ENCODE data around the gene GFM1.

GFM1 gene

GRCh38 chr3:158728851-158729250 is 84.5 kb downstream of the GFM1 start:
- no peak for DNase-seq

- no peak for DNase-seq
Observed at GRCh38 chr3:158731486-158731885, 87.2 kb downstream of the GFM1 start.

DNA sequence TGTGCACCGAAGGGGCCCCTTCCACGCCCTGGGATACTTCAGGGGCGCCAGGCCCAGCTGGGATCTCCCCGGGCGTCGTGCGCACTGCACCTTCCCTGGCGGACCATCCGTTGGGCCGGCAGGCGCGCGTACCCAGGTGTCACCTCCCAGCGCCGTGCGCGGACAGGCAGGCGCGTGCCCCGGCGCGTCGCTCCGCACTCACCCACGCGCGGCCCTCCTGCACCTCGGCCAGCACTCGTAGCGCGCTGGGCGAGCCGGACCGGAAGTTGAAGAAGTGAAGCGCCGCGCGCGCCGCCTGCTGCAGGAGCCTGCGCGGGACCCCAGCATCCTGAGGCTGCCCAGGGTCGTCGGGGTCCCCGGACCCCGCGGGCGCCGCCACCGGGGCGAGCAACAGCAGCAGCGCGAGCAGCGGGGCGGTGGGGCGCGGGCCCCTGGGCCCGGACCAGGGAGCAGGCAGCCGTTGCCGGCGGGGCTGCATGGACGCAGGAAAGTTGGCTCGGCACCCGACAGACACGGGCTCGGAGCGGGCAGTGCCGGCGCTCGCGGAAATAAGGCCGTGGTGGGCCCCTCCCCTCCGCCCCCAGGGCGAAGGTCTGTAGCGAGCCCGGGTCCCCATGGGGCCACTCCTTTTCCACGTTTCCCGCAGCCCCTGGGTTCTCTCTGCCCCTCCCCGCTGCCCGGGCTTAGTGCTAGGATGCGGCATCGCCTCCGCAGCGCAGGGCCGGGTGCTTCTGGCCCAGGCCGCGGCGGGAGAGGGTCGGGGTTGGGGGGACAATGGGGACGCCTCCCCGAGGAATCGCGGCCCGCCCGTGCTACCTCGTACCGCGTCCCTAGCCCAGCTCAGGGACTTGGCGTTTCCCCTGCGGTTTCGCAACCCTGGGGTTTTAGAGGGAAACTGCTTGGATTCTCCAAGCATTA is 87.9 kb downstream of the GFM1 start, which contains the start of gene RARRES1:
Gene RARRES1 (minus strand): TSS at position 520 of the 918 bp plus-strand sequence. CDS start 42 bp downstream, at position 478.
- DNase-seq = no peak

DNA sequence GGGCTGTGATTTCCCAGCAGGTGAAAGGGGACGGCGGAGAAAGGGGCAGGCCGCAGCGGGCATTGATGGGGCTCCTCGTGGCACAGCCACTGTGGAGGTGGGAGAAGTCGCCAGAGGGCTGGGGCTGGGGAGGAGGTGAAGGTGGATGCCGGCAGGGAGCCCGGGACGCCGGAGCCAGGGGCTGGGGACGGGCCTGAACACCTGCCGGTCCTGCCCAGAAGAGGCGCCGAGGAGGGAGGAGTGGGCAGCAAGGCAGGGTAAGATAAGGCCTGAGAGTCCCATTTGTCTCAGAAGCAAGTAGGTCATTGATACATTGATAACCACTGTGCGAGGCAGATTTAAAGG is 88.5 kb downstream of the GFM1 start:
- DNase-seq = no peak

DNA sequence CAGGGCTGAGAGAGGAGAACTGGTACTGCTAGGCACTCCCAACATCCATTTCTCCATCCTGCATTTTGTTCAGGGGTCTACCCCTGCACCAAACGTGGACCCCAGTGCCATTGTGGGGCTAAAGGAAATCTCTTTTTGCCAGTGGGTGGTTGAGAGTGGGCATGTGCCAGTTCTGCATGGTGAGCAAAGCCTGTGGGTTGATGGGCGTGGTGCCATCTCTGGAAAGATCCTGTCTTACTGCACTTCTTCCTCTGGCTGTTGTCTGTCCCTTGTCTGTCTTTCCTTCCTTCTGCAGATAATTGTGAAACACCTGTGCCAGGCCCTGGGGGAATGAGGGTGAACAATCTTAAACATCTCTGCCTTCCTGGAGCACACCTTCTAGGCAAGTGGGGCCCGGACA is 89.3 kb downstream of the GFM1 start:
- no peak for DNase-seq

DNA sequence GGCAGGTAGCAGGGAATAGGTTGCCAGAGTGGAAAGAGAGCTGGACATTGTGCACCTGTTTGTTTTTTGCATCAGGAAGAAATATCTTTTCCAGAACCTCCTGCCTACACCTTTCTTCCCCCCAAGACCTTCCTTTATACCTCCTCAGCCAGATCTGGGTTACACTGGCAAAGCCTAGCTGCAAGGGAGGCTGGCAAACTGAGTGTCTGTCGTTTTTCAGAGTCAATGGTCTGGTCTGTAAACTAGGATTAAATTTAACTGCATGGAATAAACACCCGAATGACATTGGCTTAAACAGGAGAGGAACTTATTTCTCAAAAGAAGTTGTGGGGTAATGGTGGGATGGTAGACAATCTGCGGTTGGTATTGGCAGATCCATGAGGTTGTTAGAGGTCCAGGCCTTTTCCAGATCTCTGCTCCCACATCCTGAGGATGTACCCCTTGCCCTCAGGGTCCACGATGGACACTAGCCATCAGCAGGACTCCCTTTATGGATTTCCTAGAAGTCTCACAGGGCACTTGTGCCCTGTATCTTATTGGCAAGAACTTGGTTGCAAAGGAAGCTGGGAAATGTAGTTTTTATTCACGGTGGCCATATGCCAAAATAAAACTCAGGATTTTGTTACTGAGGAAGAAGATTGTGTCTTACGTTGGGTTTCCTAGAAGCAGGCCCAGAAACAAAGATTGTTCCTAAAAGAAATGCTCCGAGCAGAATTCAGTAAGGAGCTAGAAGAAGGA is 91.1 kb downstream of the GFM1 start:
- DNase-seq = no peak

DNA sequence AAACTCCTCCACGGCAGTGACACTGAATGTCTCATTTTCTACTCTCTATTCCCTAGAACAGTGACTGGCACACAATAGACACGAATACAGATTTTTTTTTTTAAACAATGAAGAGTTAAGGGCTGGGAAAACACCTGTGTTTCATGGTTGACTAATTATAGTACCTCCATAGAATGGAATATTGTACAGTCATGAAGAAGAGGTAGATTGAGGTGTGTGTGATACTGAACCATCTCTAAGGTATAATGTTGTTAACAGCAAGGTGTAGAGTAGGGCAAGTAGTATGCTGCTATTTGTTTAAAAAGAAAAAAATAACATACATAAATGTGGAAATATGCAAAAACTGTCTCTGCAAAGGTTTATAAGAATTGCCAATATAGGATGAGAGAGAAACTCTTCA is 93.1 kb downstream of the GFM1 start:
- DNase-seq = no peak

DNA sequence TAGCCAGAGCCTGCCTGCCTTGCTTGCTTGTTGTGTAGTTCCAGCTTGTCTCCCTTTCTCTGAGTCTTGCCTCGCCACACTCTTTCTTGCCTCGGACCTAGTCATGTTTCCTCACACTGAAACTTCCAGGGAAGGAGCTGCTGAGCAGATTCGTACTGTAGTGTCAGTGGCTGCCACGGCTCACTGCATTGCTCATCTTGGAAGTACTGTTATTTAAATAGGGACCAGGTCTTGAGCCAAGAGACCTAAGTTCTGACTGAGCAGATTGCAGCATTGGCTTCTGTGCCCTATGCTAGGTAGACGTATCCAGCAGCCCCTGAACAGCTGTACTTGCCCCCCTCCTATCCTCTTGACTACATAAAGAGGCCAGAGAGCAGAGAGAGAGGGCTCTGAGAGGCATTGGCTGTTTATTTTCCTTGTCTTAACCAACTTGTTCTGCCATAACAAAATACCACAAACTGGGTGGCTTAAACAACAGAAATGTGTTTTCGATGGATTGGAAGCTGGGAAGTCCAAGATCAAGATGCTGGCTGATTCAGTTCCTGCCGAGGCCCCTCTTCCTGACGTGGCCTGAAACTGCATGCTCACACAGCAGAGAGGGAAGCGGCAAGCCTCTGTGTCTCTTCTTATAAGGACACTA is 93.8 kb downstream of the GFM1 start:
- no peak for DNase-seq

DNA sequence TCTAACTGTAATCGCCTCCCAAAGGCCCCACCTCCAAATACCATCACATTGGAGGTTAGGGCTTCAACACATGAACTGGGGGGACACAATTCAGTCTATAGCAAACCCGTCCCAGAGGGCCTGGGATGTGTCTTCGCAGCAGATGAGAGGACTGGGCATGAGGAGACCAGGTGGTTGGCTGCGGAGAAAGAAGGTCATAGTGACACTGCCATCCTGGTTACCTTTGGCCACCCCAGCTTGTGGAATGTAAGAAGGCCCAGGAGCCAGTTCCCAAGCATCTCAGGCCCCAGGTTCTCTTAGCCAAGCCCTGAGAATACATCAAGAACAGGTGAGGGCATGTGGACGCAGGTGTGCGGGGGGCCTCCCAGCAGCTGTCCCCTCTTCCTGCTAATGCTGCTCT is 94.3 kb downstream of the GFM1 start:
- DNase-seq = no peak

DNA sequence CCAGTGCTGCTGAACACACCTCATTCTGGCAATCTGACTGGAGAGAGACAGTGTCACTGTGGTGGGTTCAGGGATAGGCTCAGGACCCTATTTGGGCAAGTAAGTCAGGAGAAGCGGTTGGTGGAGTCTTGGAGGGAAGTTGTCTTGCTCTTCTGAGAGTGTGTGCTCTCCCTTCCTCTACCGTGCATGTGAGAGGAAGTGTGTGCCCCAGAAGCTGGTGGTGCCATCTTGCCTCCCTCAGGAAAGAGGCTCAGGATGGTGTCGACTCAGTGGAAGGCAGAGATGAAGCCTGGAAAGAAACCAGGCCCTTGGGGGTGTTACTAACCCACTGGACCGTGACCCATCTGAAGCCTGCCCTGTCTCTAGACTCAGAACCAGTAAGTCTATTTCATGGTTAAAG is 94.8 kb downstream of the GFM1 start:
- no peak for DNase-seq

GRCh38 chr3:158739661-158740060 is 95.3 kb downstream of the GFM1 start:
- DNase-seq = no peak
